ENCODE data around the gene CIB2. TPM values are rescaled to one million over a fixed set of nuclear protein-coding genes. Genes with fewer than 3 reads are reported as not detected.

CIB2 gene
- total RNA-seq, 4 donors from 2014 or later: 2.0 to 8.5 (median 6.5) TPM

GRCh38 chr15:78087951-78088772, 43.1 kb downstream of the CIB2 start:
- H3K4me1 ChIP-seq: peaks cover 14% of the 10 kb centered on the region
- DNase-seq (ENCODE audit: low spot score in 2 of 2): peak in 1 of 2 donors; percentile 31
- no peaks in the 10 kb centered on the region for H3K27me3 ChIP-seq
- no peak for TF ChIP-seq EP300 (IDR thresholded peaks at IDR 0.05)
- no peak for TF ChIP-seq POLR2A (IDR thresholded peaks at IDR 0.05)
- no peak for TF ChIP-seq CTCF (IDR thresholded peaks at IDR 0.05)
- TF ChIP-seq POLR2AphosphoS5 (IDR thresholded peaks at IDR 0.05): no peak
- no peaks in the 10 kb centered on the region for H3K36me3 ChIP-seq
- WGBS: 73% methylated on average over 12 of the region's 12 CpGs
- no peaks in the 10 kb centered on the region for H3K9me3 ChIP-seq
- no peak overlapping the region for H3K27ac ChIP-seq
- H3K4me3 ChIP-seq: no peak overlapping the region

DNA sequence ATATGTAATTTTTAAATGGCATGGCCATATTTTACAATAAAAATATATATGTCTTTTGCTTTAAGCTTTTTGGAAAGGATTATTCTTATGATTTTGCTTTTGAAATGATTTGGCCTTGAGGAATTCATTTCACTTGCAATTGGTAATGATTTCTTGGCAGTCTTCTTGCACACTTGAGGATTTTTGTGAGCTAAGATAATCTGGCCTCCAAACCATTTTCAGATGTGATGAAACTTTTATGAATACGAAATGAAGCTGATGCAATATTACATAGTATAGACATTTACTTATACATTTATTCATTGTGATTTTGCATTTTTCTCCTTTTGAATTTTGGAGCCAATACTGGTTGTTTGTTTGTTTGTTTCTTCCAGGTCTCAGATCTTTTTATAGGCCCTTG, 45.3 kb downstream of the CIB2 start:
- no peaks in the 10 kb centered on the region for H3K36me3 ChIP-seq
- TF ChIP-seq POLR2AphosphoS5 (IDR thresholded peaks at IDR 0.05) (no peak), POLR2A (IDR thresholded peaks at IDR 0.05) (no peak), EP300 (IDR thresholded peaks at IDR 0.05) (no peak), CTCF (IDR thresholded peaks at IDR 0.05) (no peak)
- 47% methylated on average over 1 of the region's 1 CpG for whole genome bisulfite sequencing
- DNase-seq (ENCODE audit: low spot score in 2 of 2): no peak
- no peaks in the 10 kb centered on the region for H3K27me3 ChIP-seq
- no peaks in the 10 kb centered on the region for H3K9me3 ChIP-seq
- no peak overlapping the region for H3K4me3 ChIP-seq
- no peak overlapping the region for H3K27ac ChIP-seq
- H3K4me1 ChIP-seq: peaks cover 14% of the 10 kb centered on the region

- no peak overlapping the region for H3K27ac ChIP-seq
- peak in 1 of 2 donors; percentile 53 for DNase-seq (ENCODE audit: low spot score in 2 of 2)
- 44% methylated on average over 2 of the region's 5 CpGs for WGBS
- no peaks in the 10 kb centered on the region for H3K9me3 ChIP-seq
- no peak overlapping the region for H3K4me3 ChIP-seq
- H3K27me3 ChIP-seq: no peaks in the 10 kb centered on the region
- no peak for TF ChIP-seq EP300 (IDR thresholded peaks at IDR 0.05)
- TF ChIP-seq POLR2AphosphoS5 (IDR thresholded peaks at IDR 0.05): no peak
- TF ChIP-seq POLR2A (IDR thresholded peaks at IDR 0.05): no peak
- TF ChIP-seq CTCF (IDR thresholded peaks at IDR 0.05): no peak
- H3K36me3 ChIP-seq: no peaks in the 10 kb centered on the region
- H3K4me1 ChIP-seq: peaks cover 14% of the 10 kb centered on the region
Measured at GRCh38 chr15:78084449-78084750, 46.8 kb downstream of the CIB2 start.

GRCh38 chr15:78083687-78084448, 47.4 kb downstream of the CIB2 start:
- 93% methylated on average over 5 of the region's 6 CpGs for WGBS
- Histone ChIP-seq H3K36me3 (no peaks in the 10 kb centered on the region), H3K9me3 (no peaks in the 10 kb centered on the region), H3K4me3 (no peak overlapping the region), H3K27ac (no peak overlapping the region), H3K4me1 (peaks cover 14% of the 10 kb centered on the region), H3K27me3 (no peaks in the 10 kb centered on the region)
- peak in 1 of 2 donors; percentile 41 for DNase-seq (ENCODE audit: low spot score in 2 of 2)
- no peak for TF ChIP-seq POLR2AphosphoS5 (IDR thresholded peaks at IDR 0.05)
- TF ChIP-seq EP300 (IDR thresholded peaks at IDR 0.05): no peak
- TF ChIP-seq CTCF (IDR thresholded peaks at IDR 0.05): no peak
- no peak for TF ChIP-seq POLR2A (IDR thresholded peaks at IDR 0.05)

DNA sequence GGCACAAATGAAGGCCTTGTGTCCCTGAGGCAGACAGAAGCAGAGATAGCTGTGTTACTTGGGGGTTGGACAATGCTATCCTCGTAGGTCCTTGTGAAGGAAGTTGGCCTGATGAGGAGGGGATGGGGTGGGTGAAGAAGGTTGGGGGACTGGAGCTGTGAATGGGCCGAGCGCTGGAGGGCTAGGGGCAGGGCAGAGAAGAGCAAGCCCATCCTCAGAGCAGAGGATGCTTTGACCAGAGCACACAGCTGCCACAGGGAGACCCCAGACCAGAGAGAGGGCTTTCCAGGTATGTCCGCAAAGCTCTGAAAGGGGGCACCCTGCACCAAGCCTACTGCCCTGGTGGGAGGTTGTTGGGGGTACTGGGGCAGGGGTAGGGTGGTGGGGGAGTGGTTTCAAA, 48.1 kb downstream of the CIB2 start:
- no peaks in the 10 kb centered on the region for H3K27me3 ChIP-seq
- WGBS: 98% methylated on average over 4 of the region's 4 CpGs
- no peaks in the 10 kb centered on the region for H3K36me3 ChIP-seq
- DNase-seq (ENCODE audit: low spot score in 2 of 2): peak in 1 of 2 donors; percentile 44
- no peaks in the 10 kb centered on the region for H3K9me3 ChIP-seq
- TF ChIP-seq CTCF (IDR thresholded peaks at IDR 0.05) (no peak), POLR2AphosphoS5 (IDR thresholded peaks at IDR 0.05) (no peak), POLR2A (IDR thresholded peaks at IDR 0.05) (no peak), EP300 (IDR thresholded peaks at IDR 0.05) (no peak)
- H3K4me1 ChIP-seq: peaks cover 14% of the 10 kb centered on the region
- H3K27ac ChIP-seq: no peak overlapping the region
- no peak overlapping the region for H3K4me3 ChIP-seq

Measured in suprapubic skin (tissue), 4 donors.